ENCODE data around the gene PIPOX.

Gene PIPOX

DNA sequence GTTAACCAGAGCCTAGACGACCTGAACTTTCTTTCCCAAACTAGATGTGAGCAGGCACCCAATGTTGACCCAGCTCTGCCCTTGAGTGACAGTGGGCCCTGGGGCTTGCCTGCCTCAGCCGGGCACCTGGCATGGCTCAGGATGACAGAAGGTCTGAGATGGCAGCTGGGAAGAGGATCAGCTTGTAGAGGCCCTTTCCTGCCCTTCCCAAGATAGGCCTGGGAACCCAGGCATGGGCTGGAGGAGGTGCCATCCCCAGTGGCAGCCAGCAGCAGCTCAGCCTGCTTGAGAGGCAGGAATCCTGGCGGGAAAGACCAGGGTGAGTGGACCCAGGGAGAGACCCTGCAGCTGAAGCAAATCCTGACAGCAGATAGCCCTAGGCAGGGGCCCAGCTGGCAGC lies 59.1 kb downstream of the PIPOX start:
- no peak for DNase-seq

DNA sequence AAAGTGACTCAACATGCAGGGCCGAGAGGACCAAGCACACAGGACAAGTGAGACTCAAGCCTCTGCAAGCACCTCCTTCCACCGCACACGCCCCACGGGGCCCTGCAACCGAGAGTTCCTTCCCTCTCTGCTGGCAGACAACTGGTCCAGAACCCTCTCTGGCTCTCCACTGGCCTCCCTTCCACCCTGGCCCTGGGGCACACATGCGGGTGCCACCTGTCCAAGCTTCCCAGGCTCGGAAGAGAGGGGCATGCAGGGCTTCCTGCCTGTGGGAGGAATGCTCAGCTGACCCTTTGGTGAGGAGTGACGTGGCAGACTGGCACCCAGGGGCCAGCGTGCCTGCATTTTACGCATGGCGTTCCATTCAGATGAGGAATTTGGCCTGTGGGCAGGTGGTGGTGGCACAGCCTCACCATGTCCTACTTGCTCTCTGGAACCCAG lies 59.8 kb downstream of the PIPOX start:
- DNase-seq = no peak

DNA sequence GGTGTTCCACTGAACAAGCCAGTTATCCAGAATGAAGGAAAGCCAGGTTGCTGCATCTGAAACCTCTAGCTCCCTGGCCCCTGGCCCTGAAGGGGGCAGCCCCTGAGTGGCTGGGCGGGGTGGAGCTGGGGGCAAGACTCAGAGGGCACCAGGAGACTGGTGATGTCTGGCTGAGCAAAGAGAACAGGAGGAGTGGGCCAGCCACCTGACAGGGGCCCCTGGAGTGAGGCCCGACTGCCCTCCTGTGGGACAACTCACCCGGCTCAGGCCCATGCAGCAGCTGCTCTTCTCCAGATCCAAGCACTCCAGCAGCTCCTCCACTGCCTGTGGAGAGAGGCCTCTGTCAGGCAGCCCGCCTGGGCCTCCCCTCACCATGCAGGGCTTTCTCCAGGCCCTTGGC lies 60.4 kb downstream of the PIPOX start:
- no peak for DNase-seq
